SK-N-SH (cell line): ENCODE measurements around the gene CPZ.

Source experiments
- GABPA ChIP-seq: IDR thresholded peaks from 2 replicates; pipeline ENCODE4 v1.4.0; 2012; ENCODE audit warnings: low read depth, mild to moderate bottlenecking
- MEF2A ChIP-seq: IDR thresholded peaks from 2 replicates; pipeline ENCODE4 v1.4.0; 2012; ENCODE audit warnings: low read depth, borderline replicate concordance
- NFIC ChIP-seq: IDR thresholded peaks from 2 replicates; pipeline ENCODE4 v1.4.0; 2012; ENCODE audit warnings: borderline replicate concordance
- POLR2AphosphoS5 ChIP-seq: IDR thresholded peaks from 2 replicates; pipeline ENCODE4 v1.6.1; 2012; ENCODE audit warnings: low read depth, low read length
- RAD21 ChIP-seq: IDR thresholded peaks from 2 replicates; pipeline ENCODE4 v1.6.1; 2012; ENCODE audit warnings: mild to moderate bottlenecking, low read length
- RFX5 ChIP-seq: IDR thresholded peaks from 2 replicates; pipeline ENCODE4 v1.6.1; 2012; ENCODE audit warnings: mild to moderate bottlenecking, improper control_type of control experiment, low read length
- SIN3A ChIP-seq: IDR thresholded peaks from 2 replicates; pipeline ENCODE4 v1.6.1; 2012; ENCODE audit warnings: low read depth, mild to moderate bottlenecking, low read length, moderate library complexity, borderline replicate concordance
- SMC3 ChIP-seq: IDR thresholded peaks from 2 replicates; pipeline ENCODE4 v1.6.1; 2012; ENCODE audit warnings: low read depth, low read length, improper control_type of control experiment
- TAF1 ChIP-seq: IDR thresholded peaks from 2 replicates; pipeline ENCODE4 v1.6.1; 2012; ENCODE audit warnings: low read depth, mild to moderate bottlenecking, low read length, moderate library complexity, borderline replicate concordance
- YY1 ChIP-seq: IDR thresholded peaks from 2 replicates; pipeline ENCODE4 v1.4.0; 2012; ENCODE audit warnings: low read depth, mild to moderate bottlenecking
- TF ChIP-seq, protein P1 (sequence below): fragments of 200-600 bp; sonication (generic); IDR thresholded peaks from 2 replicates; pipeline ENCODE4 v1.6.1; 2017; ENCODE audit warnings: antibody characterized with exemption, mild to moderate bottlenecking, moderate library complexity
- TF ChIP-seq, protein P2 (sequence below): IDR thresholded peaks from 2 replicates; pipeline ENCODE4 v1.4.0; 2012; ENCODE audit warnings: low read depth, borderline replicate concordance

DNA sequence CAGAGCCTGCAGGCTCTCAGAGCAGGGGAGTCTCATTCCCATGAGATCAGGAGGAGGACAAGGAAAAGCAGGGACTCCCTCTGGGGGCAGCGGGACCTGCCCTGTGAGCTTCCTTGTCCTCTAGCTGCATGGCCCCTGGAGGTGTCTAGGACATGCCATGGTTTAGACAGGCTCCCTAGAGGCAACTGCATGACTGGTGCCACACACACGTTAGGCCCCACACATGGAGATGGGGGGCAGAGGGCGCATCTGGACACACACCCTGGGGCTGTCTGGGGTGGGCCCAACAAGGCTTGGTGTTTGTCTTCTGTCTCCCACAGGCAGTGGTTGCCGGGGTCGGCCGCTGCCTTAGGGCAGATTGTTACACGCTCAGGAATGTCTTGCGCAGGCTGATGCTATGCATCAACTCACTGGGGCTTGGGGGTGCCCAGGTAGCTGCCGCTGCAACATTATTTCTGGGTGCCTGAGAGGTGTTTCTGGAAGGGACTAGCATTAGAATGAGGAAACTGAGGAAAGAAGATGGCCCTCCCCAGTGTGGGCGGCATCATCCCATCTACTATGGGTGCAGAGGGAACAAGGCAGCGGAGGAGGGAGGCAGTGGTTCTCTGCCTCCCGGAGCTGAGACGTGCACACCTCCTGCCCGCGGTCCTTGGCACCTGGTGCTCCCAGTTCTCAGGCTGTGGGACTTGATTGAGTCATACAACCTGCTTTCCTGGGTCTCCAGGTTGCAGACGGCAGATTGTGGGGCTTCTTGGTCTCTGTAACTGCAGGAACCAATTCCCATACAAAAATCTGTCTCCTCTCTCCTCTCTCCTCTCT lies 44.4 kb upstream of the CPZ start:
- TF ChIP-seq, protein P1, sequence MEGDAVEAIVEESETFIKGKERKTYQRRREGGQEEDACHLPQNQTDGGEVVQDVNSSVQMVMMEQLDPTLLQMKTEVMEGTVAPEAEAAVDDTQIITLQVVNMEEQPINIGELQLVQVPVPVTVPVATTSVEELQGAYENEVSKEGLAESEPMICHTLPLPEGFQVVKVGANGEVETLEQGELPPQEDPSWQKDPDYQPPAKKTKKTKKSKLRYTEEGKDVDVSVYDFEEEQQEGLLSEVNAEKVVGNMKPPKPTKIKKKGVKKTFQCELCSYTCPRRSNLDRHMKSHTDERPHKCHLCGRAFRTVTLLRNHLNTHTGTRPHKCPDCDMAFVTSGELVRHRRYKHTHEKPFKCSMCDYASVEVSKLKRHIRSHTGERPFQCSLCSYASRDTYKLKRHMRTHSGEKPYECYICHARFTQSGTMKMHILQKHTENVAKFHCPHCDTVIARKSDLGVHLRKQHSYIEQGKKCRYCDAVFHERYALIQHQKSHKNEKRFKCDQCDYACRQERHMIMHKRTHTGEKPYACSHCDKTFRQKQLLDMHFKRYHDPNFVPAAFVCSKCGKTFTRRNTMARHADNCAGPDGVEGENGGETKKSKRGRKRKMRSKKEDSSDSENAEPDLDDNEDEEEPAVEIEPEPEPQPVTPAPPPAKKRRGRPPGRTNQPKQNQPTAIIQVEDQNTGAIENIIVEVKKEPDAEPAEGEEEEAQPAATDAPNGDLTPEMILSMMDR, result no peak
- TF ChIP-seq GABPA, result no peak
- TF ChIP-seq RFX5, result no peak
- no peak for TF ChIP-seq MEF2A
- TF ChIP-seq POLR2AphosphoS5, result no peak
- no peak for TF ChIP-seq SIN3A
- no peak for TF ChIP-seq SMC3
- no peak for TF ChIP-seq NFIC
- no peak for TF ChIP-seq TAF1
- TF ChIP-seq RAD21, result no peak
- no peak for TF ChIP-seq YY1
- TF ChIP-seq, protein P2, sequence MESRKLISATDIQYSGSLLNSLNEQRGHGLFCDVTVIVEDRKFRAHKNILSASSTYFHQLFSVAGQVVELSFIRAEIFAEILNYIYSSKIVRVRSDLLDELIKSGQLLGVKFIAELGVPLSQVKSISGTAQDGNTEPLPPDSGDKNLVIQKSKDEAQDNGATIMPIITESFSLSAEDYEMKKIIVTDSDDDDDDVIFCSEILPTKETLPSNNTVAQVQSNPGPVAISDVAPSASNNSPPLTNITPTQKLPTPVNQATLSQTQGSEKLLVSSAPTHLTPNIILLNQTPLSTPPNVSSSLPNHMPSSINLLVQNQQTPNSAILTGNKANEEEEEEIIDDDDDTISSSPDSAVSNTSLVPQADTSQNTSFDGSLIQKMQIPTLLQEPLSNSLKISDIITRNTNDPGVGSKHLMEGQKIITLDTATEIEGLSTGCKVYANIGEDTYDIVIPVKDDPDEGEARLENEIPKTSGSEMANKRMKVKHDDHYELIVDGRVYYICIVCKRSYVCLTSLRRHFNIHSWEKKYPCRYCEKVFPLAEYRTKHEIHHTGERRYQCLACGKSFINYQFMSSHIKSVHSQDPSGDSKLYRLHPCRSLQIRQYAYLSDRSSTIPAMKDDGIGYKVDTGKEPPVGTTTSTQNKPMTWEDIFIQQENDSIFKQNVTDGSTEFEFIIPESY, result no peak
